GM19452 (cell line): ENCODE data around the gene PURA.

Experiments used
- ATAC-seq: cut with Tn5 transposase; IDR thresholded peaks from one replicate; pipeline ENCODE4 v1.9.1; 2021; ENCODE audit not compliant: unreplicated experiment

PURA gene

DNA sequence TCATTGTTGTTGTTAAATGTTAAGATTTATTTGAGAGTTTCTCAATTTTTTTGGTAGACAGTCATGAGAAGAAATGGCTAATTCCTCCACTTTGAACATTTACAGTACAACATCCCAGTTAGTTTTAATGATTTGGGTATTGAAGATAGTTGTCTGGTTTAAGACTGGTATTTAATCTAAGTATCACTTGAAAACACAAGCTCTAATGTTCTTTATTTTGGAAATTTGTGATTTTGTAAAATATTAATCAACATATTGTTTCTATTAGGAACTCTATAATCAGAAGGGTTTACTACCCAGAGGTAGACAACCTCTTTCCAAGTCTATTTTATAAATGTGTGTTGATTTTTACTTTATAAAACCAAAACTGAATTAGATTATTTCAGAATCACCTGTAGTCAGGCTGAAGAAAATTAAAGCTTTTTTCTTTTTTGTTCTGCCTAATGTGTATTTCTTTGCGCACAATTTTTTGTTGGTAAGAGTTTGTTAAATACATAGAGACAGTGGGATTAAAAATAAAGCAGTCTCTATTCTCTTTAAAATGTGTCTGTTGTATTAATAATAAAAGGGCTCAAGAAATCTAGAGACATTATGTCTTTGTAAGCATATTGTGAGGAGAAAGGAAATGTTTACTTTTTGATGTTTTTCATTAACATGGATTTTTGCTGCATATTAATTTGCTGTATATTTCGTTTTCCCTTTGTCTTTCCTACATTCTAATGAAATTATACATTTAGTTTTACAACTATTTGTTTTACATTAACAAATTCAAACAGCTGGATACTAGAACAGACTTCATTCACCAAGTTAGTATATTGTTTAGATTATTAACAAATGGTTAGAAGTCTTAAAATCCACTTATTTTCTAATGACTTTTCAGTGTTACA, 3.9 kb upstream of the PURA start:
- ATAC-seq: no peak

DNA sequence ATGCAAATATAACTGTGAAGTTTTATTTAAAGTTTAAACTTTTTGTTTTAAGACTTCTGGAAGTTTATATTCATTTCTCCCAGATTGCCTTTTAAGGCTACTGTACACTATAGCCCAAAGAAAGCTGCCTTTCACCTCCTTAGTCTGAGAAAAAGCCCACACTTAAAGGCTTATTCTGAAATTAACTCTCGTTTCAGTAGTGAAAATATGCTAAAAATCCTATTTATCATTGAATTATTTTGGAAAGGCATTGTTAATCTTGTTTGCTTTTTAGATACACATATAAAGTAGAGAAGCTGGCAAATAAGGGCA, 3.3 kb upstream of the PURA start:
- ATAC-seq: no peak

DNA sequence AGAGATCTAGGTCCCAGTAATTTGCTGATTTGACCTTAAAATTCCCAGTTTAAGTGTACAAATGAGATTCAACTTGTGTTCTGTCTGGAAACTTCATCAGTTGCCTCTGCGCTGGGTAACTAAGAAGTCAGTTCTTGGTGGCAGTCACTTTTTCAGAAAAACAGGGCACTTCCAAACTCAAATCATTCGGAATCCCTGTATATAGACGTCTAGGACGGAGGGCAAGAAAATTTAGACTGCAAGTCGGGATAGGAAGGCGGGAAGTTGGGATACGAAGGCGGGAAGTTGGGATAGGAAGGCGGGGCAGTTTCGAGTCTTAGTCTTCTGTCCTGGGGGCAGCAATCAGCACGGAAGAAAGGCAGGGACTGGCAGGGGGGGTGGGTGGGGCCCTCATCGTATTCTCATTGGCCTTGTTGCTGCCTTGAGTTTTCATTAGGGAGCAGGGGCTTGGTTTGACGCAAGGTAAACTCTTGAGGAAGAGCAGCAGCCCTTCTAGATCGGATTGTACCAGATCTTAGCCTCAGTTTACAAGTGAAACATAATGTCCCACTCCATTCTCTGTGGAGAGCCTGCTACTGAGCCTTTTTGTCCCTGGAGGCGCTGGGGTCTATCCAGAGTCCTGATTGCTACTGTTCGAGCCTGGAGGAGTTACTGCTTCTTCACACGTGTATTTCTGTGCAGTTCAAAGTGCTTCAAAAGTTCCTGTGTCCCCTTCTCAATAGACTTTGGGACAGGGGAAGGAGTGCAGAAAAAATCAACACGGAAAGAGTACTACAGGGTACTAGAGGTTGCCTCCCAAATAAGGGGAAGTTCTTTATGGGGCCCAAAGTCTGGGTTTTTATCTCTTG, 2.7 kb upstream of the PURA start:
- ATAC-seq: no peak

DNA sequence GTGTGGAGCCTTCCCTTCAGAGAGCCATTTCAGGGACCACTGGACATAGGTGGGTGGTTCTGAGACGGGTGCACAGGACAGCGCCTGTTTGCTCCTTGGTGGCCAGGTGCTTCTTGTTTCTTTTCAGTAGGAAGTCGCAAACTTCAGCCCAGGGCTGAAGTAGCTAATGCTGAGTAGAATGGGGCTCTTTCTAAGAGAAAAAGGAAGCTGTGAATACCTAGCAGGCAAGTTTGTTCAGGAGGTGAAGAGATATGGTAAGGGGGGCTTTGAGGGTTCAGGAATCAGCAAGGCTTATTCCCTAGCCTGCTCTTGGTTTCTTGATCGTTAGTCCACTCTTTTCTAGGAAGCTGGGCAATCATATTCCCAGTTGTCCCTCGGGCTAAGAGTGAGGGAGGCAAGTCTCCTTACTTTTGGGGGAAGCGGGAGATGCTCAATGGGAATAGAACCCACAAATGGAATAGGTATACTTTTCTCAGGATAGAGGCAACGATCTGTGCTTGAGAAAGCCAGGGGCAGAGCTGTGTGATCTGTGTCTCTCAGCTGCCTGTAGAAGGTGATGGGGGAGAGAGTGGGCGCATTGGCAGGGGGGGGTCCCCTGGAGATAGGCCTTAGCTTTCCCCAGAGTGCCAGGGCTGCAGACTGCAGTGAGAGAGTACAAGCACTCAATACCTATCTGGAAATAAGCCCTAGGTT, 1.9 kb upstream of the PURA start:
- no peak for ATAC-seq

DNA sequence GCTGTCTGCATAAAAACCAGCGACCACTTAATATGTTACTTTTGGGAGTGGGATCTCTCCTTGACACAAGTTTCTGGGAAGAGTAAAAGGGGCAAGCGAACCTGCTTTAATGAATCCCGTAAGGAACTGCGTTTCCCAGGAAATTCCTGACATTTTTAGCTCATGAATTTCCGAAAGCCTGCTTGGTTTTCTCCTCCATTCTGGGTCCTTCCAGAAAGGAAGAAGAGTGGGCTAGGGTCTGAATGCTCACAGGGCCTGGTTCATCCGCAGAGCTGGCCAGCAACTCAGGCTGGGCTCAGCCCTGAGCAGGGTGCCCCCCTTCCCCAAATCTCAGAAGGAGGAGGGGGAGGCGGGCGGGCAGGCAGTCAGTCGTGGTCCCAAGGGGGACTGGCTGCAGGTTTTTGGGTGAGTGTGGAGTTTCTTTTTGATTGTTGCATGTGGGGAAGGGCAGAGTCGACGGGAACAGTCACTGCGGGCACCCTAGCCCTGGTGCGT, 1.2 kb upstream of the PURA start:
- ATAC-seq: no peak

DNA sequence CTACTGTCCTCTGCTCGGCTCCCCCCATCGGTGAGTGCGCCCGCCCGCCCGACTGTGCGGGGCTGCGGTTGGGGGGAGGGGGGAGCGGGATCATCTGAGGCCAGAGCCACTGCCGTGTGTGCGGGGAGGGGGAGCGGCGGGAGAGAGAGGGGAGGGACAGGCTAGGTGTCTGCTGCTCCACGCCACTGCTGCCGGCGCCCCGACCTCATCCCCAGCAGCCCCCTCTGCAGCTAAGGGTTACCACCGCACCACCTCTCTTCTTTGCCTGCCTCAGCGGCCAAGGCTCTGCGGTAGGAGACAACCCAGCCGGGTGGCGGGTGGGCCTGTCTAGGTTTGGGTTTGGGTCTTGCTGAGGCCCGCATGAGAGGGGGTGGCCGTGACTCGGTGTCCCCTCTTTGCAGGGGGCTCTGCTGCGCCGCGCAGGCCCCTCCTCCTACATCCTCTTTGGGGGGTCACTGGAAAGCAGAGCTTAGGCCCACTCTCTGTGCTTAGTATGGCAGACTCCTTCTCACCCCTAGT, 670 bp upstream of the PURA start:
- ATAC-seq: no peak

DNA sequence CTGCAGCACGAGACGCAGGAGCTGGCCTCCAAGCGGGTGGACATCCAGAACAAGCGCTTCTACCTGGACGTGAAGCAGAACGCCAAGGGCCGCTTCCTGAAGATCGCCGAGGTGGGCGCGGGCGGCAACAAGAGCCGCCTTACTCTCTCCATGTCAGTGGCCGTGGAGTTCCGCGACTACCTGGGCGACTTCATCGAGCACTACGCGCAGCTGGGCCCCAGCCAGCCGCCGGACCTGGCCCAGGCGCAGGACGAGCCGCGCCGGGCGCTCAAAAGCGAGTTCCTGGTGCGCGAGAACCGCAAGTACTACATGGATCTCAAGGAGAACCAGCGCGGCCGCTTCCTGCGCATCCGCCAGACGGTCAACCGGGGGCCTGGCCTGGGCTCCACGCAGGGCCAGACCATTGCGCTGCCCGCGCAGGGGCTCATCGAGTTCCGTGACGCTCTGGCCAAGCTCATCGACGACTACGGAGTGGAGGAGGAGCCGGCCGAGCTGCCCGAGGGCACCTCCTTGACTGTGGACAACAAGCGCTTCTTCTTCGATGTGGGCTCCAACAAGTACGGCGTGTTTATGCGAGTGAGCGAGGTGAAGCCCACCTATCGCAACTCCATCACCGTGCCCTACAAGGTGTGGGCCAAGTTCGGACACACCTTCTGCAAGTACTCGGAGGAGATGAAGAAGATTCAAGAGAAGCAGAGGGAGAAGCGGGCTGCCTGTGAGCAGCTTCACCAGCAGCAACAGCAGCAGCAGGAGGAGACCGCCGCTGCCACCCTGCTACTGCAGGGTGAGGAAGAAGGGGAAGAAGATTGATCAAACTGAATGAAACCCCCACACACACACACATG, 654 bp downstream of the PURA start:
- peak; percentile 37 for ATAC-seq

DNA sequence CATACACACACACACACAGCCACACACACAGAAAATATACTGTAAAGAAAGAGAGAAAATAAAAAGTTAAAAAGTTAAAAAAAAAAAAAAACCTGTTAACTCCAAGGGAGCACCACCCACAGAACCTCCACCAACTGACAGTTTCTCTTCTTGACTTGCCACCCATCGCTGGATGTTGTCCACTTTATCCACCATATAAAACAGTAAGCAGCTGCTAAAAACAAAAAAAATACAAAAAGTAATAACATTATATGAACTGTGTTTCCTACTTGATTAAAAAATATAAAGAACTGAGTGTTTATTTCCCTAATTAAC, 1.2 kb downstream of the PURA start:
- no peak for ATAC-seq

DNA sequence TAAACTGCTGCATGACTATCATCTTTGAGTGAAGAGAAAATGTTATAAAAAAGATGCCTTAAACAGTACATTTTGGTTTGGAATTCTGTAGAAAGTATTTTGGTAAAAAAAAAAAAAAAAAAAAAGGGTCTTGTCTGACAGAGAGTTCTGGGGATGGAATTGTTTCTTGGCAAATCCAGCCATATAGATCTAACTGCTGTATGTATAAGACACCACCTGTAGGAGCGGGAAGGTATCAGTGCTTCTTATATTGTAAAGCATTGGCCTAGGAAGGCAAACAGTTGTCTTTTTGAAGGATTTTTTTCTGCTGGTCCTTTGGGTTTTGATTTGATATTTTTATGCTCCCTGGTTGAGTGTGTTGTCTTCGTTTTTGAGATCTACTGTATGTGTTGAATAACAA, 2.8 kb downstream of the PURA start:
- ATAC-seq: no peak

DNA sequence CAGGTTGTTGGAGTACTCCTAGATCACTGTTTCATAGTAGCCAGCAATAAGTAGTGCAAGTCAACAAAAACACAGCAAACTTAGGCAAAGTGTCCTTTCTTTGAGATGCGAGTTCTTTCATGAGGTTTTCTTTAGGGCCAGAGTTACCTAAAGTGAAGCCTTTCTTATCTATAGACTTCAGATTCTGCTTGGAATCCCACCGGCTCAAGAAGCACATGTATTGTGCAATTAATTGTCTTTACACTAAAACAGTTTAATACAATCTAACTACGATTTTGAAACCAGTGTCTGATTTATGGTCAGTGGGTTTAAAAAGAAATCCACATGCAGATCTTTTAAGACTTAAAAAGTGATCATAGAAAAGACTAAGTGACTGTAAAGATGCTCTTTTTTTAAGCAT, 3.6 kb downstream of the PURA start:
- ATAC-seq: no peak

DNA sequence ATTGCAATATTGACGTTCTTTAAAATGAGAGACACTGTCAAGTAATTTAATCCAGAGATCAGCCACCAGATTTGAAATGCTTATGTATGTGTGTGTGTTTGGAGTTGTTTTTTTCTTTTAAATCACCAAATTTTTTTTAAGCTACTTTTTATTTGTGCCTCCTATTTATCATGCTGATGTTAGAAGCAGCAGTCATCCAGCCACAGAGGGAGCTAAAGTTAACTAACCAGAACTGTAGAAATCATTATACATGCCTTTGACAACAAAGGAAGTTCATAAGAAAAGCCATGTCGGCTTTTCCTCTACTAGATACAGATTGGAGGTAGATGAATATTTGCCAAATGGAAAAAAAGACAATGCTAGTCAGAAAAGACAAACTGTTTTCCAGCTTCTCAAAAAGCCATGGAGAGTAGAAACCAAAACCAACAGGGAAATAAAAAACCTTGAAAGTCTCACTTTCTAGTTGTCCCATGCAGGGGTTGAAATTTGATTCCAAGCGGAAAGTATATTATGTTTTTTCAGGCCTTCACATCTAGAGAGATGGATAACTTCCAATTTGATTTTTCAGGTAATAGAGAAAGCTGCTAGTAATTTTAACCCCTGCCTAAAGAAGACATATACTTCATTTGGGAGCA, 4.5 kb downstream of the PURA start:
- no peak for ATAC-seq

DNA sequence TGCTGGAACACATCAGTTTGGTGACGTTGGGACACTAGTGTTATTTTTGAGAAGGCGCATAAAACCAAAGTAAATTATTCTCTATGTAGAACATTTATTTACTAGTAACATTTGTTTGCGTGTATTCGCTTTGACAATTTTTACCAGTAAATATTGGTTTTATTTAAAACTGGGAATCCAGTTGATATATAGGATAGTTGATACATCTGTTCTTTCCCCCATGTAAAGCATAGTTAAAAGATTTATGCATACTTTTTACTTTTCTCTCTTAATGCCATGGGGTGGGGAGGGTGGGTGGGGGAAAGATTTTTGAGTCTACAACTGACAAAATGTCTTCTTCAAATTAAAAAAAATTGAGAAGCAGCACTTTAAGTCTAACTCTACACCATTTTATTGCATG, 11.7 kb downstream of the PURA start, which contains the start of gene IGIP:
IGIP (plus strand) TSS at position 301 of the 400 bp plus-strand sequence. CDS start 2,540 bp downstream, outside the sequence.
- ATAC-seq: no peak

DNA sequence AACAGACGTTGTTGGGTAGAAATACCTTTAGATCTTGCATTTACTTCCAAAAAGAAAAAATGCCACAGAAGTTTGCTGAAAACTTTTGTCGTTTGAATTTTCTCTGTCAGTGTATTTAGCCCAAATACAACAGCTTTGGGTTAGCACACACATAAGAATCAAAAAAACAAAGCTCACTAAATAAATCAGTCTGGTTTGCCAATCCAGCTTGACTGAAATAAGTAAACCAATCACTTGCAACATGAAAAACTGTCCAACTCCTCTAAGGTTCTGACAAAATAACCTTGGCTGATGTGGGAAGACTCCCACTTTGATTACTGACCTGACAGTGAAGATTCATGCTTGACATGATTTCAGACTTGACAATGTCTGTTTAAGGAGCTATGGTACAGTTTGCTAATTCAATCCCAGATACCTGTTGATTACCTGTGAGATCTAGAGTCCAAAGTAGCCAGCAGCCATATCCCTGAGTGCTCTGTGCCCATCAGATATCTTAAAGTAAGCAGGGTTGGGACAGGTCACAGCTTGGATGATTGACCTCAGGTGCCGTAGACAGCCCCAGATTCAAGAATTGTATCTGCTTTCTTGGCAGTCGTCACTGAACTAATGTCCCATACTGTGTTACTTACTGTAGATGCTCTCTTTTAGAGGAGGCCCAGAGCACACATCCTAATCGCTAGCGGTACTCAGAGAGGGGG, 12.6 kb downstream of the PURA start:
- ATAC-seq: no peak

DNA sequence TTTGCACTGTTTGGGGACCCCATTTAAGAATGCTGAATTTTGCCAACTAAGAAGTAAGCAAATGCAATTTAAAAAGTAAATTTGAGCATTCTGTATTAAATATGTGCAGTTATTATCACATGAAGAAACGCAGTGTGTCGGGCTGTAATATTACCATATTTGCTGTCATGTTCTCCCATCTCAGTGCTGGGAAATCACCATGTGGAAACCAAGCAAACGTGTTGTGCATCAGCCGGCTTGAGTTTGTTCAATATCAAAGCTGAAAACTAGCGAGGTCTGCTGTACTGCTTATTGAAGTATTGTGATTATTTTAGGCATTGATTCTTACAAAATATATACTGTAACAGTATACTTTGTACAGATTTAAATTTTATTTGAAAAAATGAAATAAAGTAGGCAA, 14.5 kb downstream of the PURA start:
- no peak for ATAC-seq

DNA sequence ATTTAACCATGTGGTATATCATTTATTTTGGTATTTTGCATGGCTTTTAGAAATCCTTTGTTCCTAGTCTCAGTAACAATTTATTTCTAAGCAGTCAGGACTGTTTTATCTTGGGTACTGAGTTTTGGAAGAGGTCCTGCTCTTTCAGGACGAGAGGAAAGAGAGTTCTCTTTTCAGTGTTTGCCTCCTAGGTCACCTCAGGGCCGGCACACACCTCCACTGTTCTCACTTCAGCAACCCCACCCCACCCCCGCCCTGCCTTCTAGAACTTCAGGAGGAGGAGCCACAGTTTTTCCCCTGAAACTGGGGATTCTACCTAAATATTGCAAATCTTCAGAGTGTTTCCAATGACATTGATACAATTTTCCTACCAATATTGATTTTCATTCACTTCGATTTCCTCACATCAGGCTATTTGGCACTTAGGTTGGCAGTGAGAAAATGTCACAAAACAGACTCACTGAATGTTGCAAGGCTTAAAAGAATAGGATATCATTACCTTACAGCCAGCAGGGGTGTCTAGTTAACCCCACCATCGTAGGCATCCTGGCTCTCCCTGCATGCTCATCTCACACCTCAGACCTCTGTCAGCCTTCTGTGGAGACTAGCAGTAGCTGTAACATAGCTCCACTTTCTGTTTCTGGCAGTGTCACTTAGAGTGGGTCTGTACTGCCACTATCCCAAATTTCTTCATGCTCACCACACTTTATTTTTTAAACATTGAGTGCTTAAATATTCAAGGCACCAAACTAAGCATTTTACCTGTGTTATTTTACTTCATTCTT, 17.2 kb downstream of the PURA start:
- ATAC-seq: no peak

DNA sequence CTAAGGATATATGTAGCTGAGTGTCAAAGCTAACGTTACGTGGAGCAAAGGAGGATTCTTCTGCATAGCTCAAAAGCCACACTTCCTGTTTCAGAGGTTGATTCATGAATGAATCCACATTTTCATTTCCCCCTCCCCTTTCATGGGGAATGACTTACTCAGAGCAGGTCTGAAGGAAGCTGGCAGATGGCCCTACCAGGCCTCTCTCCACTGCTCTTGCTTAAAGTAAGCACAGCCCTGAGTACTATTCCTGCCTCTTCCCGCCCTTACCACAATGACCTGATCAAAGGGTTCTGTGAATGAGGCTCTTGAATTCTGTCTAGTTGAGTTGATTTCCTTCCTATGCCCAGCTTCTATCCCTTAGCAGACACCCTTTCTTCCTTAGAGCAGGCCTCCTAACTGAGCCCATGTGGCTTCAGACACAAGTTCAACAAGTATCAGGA, 18.1 kb downstream of the PURA start:
- no peak for ATAC-seq

DNA sequence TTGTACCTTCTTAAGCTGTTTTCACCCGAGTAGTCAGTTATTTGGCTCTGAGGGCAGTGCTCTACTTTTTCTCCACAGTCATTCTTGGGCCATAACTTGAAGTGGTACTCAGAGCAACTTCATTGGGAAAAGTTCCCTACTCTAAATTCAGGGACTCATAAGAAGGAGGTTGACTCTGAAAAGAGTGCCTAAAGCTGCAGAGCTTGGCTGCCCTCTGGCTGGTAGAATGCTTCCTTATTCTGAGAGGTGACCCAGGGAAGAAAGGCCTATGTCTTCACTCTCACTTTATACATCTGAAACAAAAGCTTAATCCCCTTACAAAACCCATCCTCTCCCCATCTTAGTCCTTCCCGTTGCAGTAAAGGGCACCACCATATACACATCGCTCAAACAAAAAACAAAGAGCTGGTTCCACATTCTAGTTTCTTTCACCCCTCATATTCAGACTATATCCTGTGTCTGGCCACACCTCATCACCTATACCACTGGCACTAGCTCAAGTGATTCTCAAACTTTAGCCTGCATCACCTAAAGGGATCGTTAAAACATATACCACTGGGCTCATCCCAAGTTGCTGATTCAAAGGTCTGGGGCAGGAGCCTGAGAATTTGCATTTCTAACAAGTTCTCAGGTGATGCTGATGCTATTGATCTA, 19.7 kb downstream of the PURA start:
- ATAC-seq: no peak
